ENCODE data around the gene FUT2.

Gene FUT2

DNA sequence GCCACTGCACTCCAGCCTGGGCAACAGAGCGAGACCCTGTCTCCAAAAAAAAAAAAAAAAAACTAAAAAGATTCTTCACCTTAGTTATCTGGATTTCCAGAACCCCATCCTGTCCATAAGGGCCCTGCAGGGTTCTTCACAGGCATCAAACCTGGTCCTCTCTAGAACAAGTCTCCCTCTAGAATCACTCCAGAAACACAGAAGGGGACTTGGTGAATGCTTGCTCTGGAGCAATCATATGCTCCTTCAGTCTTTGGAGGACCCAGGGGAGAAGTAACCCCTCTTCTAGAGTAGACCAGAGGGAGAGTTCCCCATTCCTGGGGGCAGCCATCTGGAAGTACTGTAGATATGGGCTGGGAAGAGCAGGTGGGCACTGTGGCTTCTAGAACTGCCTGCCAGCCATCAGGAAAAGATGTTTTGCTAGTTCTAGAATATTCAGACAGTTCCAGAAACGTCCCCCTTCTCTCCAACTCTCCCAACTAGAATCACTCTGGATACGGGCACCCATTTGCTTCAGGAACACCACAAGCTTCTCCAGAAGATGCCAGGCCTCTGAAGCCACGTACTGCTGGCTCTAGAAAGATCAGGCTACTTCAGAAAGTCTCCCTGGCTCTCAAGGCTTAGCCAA is 53.9 kb downstream of the FUT2 start:
- TF ChIP-seq, protein P1, sequence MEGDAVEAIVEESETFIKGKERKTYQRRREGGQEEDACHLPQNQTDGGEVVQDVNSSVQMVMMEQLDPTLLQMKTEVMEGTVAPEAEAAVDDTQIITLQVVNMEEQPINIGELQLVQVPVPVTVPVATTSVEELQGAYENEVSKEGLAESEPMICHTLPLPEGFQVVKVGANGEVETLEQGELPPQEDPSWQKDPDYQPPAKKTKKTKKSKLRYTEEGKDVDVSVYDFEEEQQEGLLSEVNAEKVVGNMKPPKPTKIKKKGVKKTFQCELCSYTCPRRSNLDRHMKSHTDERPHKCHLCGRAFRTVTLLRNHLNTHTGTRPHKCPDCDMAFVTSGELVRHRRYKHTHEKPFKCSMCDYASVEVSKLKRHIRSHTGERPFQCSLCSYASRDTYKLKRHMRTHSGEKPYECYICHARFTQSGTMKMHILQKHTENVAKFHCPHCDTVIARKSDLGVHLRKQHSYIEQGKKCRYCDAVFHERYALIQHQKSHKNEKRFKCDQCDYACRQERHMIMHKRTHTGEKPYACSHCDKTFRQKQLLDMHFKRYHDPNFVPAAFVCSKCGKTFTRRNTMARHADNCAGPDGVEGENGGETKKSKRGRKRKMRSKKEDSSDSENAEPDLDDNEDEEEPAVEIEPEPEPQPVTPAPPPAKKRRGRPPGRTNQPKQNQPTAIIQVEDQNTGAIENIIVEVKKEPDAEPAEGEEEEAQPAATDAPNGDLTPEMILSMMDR (conservative IDR thresholded peaks at IDR 0.05; ENCODE audit: low read depth, low read length), result no peak
- DNase-seq (ENCODE audit: low read depth), result no peak
- H3K4me3 ChIP-seq (ENCODE audit: low read length), result no peak overlapping the region

DNA sequence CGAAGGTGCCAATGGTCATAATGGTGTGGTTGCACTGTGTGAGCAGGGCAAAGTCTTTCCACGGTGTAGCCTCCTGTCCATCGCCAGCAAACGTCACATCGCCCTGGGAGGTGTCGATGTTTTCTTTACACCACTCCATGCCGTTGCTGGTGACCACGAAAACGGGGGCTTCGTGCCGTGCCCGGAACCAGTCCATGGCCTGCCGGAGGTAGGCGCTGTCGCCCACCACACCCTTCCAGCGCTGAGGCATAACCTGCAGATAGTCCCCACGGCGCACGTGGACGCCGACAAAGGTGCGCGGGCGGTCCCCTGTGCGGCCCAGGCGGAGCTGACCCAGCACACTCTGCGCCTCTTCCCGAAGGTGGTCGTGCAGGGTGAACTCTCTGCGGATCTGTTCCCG is 54.6 kb downstream of the FUT2 start:
- DNase-seq (ENCODE audit: low read depth), result no peak
- H3K4me3 ChIP-seq (ENCODE audit: low read length), result no peak overlapping the region

DNA sequence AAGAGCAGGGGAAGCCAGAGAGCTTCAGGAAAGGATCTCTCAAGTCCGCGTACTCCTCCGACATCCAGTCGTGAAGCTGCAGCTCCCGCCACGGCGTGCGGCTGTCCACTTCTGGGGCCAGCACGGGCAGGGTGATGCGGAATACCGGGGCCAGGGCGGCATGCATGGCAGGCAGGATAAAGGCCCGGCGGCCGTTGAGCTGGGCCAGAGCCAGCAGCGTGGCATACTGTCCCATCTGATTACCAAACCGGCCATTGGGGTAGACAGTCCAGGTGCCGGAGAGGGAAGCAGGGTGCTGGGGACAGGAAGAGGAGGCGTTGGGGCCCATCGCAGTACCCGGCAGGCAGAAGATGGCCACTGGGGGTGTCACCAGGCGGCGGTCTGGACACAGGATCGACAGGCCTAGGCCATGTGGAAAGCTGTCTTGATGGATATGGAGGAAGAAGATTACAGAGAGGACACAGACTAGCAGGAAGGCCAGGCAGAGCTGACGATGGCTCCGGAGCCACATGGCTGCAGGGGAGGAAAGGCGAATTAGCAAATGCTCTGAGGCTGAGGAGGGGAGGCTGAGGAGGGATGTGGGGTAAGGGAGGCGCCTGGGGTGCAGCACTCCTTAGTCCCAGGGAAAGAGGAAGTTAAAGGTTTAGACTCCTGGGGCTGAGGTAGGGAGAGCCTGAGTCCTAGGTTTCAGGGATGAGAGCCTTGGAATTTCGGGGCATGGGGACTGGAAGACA is 55.2 kb downstream of the FUT2 start:
- TF ChIP-seq, protein P1 (conservative IDR thresholded peaks at IDR 0.05; ENCODE audit: low read depth, low read length), result no peak
- no peak for DNase-seq (ENCODE audit: low read depth)
- no peak overlapping the region for H3K4me3 ChIP-seq (ENCODE audit: low read length)

More for the DNA sequence above, 54.6 kb downstream of the FUT2 start:
- TF ChIP-seq, protein P1 (conservative IDR thresholded peaks at IDR 0.05; ENCODE audit: low read depth, low read length), result no peak

DNA sequence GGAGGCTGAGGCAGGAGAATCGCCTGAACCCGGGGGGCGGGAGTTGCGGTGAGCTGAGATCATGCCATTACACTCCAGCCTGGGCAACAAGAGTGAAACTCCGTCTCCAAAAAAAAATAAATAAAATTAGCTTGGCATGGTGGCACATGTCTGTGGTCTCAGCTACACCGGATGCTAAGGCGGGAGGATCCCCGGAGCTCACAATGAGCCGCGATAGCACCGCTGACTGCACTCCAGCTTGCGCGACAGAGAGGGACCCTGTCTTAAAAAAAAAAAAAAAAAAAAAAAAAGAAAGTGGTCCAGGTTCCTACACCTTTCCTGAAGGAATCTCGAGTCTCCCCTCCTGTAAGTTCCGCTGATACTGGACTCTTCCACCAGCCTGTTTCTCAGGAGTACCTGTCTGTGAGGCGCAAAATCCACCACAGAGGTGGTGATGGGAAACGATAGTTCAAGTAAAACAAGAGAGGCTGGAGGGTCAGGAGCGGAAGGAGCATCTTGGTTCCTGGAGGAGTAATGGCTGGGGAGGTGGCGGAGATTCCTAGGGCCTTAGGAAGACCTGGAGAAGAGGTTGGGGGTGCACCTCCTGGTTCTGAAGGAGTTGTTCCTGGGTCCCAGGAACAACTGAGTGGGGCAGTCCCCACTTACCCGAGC is 56.2 kb downstream of the FUT2 start:
- peak overlapping the region; percentile 42 for H3K4me3 ChIP-seq (ENCODE audit: low read length)
- TF ChIP-seq, protein P1 (conservative IDR thresholded peaks at IDR 0.05; ENCODE audit: low read depth, low read length), result no peak

DNA sequence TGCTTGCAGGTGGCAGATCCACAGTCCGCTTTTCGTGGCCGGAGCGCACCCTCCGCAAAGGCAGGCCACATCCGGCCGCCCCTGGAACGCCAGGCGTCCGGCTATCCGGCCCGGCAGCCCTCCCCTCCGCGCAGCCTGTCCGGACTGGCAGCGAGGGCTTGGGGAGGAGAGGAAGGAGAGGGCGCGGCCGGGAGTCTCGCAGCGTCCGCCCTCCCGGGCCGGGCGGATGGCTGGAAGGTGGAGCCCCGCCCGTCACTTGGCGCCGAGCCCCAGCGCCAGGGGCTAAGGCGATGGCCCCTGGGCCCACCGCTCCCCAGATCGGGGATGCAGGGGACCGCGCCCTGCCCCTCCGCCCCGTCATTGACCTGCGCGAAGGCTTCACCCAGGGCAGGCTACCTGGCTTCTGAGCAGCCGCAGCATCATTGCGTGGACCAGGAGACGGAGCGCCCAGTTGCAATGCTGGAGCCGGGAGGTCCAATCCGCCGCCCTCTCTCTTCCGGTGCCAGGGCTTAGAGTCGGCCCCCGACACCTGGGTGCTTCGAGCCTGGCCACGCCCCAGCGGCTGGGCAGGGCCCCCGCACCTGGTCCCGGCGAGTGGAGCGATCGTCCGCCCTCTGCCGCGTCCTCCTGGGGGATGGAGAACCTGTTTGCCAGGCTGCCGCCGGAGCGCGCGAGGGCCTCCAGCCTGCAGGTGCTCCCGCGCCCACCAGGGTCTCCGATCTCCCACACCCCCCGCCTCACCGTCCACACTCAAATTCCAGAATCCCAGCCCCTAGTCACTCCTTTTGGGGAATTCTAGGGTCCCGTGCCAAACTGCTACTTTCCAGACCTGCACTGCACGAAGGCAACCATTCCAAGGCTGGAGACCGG is 57.0 kb downstream of the FUT2 start, which contains the start of gene FUT1:
Gene FUT1 (minus strand): TSS at position 146 of the 870 bp plus-strand sequence. CDS start 1,360 bp downstream, outside the sequence.
- TF ChIP-seq, protein P1 (conservative IDR thresholded peaks at IDR 0.05; ENCODE audit: low read depth, low read length), result no peak
- no peak for DNase-seq (ENCODE audit: low read depth)
- peak within 1 kb of the TSS; percentile 42 for H3K4me3 ChIP-seq (ENCODE audit: low read length)

More for the DNA sequence above, 56.2 kb downstream of the FUT2 start:
- DNase-seq (ENCODE audit: low read depth), result no peak

DNA sequence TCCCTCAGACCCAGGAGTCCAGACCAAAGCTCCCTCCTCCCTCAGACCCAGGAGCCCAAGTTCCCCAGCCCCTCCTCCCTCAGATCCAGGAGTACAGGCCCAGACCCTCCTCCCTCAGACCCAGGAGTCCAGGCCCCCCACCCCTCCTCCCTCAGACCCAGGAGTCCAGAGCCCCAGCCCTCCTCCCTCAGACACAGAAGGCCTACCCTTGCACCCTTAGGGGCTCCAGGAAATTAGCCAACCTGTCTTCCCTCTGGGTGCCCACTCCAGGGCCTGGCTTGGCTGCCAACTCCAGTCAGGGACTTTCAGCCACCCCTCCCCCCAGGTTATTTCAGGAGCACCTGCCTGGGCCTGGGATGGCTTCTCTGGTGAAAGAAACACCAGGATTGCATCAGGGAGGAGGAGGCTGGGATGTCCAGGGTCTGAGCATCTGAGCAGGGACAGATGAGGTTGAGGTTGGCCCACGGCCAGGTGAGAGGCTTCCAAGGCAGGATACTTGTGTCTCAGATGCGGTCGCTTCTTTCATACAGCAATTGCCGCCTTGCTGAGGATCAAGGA is 59.4 kb downstream of the FUT2 start, which contains the start of gene FGF21:
Gene FGF21 (plus strand): TSS at position 441 of the 558 bp plus-strand sequence. CDS start 713 bp downstream, outside the sequence.
- no peak within 1 kb of the TSS for H3K4me3 ChIP-seq (ENCODE audit: low read length)
- no peak for DNase-seq (ENCODE audit: low read depth)

More for the DNA sequence above, 59.4 kb downstream of the FUT2 start, which contains the start of gene FGF21:
- TF ChIP-seq, protein P1 (conservative IDR thresholded peaks at IDR 0.05; ENCODE audit: low read depth, low read length), result no peak
